NCI-H2029 treated with DMSO at 0.1 percent for 48 hours (cell line): ENCODE measurements around the gene MINDY3.

Experiments used
- DNase-seq: peaks from one replicate; lab custom pipeline; 2025; lab: John Stamatoyannopoulos, UW

MINDY3 gene

GRCh38 chr10:15738270-15738925, 121.9 kb downstream of the MINDY3 start:
- no peak for DNase-seq

GRCh38 chr10:15737656-15738055, 122.7 kb downstream of the MINDY3 start:
- no peak for DNase-seq

GRCh38 chr10:15735763-15736162, 124.5 kb downstream of the MINDY3 start:
- no peak for DNase-seq

GRCh38 chr10:15730341-15730740, 130.0 kb downstream of the MINDY3 start:
- DNase-seq, result no peak

GRCh38 chr10:15729890-15730289, 130.4 kb downstream of the MINDY3 start:
- no peak for DNase-seq
